Activated CD4-positive, alpha-beta T cell treated with anti-CD3 and anti-CD28 coated beads, Interleukin-2, amount 50 U/mL, for 48 hours (primary cell): Measurements from ENCODE around the gene ATG101.

ENCODE experiments used
- DNase-seq, 2 experiments: peaks; one replicate each; pipeline ENCODE4 v3.0.0-alpha.2; 2020

ATG101 gene, protein sequence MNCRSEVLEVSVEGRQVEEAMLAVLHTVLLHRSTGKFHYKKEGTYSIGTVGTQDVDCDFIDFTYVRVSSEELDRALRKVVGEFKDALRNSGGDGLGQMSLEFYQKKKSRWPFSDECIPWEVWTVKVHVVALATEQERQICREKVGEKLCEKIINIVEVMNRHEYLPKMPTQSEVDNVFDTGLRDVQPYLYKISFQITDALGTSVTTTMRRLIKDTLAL

DNA sequence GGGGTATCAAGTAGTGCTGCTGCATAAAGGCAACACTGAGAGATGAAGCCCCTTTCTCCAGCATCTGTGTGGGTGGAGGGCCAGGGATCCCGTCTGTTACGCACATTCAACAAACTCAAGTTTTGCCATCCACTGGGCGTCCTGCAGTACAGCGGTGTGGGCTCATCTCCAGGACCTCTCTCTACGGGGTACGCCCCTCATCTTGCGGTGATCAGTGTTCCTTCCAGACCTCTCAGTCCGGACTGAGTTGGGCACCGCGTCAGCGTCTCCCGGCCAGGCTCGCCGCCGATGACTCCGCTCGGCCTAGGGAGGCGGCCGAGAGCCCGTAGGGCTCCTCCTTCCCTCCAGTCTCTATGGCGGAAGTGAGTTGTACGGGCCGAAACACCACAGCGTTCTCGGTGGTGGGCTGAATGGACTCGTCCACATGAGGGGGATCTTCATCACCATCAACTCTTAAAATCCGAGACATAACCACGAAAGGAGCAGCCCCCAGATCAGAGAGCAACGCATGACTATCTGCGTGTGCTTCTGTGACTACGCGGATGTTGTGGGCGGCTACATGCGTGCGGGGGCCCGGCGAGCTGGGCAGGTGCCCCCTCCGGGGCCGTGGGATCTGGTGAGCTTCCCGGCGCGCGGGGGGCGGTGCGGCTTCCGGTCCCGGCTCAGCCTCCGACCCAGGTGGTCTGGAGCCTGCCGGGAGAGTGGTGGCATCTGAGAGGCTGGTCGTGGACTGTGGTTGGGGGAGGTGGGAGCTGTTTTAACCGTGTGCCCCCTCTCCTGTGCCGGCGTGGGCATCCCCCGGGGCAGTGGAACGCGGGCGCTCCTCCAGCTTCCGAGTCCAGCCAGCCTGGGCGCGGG is at the start of gene ATG101:
ATG101 (plus strand) TSS at position 652 of the 858 bp plus-strand sequence. CDS start 3,673 bp downstream, outside the sequence.
- peak; percentile 83 to 88 for DNase-seq

DNA sequence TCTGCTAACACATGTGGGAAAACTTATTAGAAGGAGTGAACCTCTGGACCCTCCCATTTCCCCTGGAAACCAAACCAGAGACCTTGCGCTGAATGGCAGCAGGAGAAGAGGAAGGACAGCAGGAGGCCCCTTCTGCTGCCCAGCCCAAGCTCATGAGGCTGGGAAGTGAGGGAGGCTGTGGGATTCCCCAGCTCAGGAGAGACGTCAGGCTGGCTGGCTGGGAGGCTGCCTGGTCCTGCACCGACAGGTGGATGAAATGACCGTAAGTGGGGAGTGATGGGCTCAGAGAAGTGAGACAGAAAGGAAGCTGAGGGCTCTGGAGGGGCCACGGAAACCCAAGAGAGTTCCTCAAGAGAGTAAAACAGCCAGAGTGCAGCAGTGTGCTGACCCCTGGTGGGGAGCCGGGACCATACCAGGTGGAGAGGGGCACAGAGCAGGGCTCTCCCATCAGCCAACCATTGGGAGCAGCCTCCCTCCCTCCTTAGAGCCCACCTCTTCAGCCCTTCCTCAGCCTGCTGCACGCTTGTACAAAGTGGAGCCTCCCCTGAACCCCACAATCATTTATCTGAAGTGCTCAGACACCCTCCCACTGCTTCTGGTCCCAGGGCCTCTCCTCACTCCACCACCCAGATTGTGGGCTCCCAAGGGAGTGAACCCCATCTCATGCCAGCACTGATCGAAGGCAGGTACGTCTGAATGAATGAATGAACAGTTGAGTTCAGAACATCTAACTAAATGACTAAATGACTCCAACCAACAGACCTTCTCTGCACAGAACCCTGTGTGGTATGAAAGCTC is 49.0 kb upstream of the ATG101 start:
- peak; percentile 59 to 70 for DNase-seq

DNA sequence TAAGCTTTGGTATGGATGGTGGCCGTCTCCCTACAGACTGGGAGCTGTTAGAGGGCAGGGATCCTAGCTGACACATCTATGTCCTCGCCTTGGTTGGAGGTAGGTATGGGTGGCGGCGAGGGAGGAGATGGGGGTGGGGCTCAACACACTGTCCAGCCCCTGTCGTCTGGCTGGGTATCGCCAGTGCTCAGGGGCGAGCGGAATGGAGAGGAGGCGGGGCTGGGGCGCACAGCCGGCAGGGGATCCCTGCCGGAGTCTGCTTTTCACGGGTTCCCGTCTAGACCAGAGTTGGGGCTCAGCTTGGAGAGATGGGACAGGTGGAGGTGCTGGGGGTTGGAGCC is 47.0 kb upstream of the ATG101 start:
- peak; percentile 46 to 52 for DNase-seq

DNA sequence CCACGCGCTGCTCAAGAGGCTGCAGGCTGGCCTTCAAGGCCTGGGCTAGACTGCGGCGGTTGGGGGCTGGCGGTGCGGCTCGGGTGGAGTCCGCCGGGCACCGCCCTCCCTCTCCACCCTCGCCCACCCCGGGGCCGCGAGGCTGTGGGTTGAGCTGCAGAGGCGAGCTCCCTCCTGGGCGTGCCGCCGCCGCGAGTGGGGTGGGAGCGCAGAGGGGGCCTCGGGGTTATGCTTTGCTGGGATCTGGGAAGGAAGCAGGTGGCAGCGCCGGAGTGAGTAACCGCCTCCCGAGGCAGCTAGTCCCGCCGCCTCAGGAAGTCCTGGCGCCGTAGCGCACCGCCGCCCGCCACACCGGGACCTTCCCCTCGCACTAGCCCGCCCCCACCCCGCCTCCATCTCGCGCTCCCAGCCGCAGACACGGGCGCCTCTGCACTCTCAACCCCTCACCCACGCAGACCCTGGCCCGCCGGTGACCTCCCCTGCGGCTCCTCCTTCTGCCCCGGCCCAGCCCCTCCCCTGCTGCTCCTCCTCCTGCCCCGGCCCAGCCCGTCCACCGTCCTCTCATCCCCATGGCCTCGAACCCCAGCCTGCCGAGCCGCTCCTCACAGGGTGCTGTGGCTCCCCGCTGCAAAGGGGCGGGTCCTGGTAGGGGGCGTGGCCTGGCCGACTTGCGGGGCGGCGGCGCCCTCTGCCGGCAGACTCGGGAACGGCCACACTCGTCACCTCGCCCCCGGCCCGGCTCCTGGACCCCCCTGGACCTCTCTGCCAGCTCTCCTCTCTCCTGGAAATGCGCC is 46.4 kb upstream of the ATG101 start:
- DNase-seq: peak; percentile 97 to 98

DNA sequence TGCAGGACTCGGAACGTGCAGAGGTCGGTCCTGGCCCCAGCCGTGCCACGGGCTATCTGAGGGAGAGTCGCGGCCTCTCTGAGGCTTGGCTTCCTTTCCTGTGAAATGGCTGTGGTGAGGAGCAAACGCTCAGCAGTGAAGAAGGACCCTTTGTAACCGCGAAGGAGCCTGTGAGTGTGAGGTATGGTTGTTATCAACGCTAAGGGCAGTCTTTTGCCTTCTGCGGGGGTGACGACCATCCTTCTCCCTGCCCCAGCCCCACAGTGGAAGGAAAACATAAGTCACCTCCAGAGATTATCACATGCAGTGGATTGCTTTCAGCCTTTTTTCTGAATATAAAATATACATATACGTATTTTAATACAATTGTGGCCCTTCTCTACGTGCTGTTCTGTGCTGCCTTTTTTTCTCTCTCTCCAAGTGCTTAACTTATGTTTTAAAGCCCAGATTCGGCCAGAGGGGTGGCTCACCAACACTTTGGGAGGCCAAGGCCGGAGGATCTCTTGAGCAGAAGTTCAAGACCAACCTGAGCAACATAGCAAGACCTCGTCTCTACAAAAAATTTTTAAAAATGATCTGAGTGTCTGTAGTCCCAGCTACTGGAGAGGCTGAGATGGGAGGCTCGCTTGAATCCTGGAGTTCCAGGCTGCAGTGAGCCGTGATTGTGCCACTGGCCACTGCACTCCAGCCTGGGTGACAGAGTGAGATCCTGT is 45.6 kb upstream of the ATG101 start:
- DNase-seq: no peak

DNA sequence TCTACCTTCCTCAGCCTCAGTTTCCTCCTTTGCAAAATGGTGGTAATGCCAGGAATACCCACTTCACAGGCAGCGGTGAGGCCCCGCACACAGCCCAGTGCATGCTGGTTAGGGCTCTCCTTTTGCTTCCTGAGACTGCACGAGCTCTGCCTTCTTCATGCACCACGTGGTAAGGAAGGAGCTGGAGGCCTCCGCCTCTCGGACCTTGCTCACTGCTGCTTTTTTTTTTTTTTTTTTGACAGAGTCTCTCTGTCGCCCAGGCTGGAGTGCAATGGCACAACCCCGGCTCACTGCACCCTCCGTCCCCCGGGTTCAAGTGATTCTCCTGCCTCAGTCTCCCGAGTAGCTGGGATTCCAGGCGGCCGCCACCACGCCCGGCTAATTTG is 44.9 kb upstream of the ATG101 start:
- DNase-seq: peak; percentile 64 to 73

DNA sequence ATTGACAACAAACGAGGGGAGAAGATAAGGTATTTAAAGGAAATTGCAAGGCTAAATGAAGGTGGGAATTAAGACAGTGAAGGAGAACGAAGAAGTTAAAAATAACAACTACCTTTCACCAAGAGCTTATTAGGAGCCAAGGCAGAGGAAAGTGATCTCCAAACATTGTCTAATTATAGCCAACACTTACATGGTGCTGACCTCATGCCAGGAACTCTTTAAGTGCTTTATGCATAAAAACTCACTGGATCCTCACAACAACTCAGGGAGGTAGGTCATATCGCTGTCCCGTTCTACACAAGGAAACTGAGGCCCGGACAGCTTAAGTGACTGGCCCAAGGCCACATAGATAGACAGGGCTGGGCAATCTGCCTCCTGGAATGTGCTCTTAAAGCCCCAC is 43.5 kb upstream of the ATG101 start:
- DNase-seq: no peak

DNA sequence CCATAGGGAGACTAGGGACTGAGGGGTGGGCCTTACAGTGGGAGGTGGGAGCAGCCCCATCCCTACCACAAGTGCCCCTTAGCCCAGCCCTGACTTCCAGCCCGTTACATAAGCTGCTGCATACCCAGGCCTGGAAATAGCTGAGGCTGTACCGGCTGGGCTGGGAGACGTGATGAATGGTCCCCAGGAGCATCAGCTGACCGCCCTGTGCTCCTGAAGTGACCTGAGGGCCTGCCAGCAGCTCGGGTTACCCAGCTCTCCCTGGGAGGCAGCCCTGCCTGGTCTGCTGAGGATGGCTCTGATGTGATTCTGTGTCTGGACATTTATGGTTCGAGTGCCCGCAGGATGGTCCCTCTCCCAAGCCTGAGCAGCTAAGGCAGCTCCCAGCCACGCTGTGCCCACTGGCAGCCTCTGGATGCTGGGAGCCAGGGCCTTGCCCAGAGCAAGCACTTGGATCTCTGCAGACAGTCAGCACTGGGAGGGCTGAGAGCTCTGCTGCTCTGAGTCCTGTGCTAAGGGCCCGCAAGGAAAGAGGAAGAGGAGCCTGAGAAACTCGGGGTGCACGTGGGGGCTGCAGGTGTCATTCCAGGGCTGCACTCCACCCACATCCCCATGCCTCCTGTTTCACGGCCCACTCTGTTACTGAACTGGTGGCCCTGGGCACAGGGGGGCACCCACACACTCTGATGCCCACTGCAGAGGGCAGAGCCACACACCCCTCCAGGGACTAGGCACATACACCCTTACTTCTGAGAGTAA is 42.5 kb upstream of the ATG101 start:
- no peak for DNase-seq

DNA sequence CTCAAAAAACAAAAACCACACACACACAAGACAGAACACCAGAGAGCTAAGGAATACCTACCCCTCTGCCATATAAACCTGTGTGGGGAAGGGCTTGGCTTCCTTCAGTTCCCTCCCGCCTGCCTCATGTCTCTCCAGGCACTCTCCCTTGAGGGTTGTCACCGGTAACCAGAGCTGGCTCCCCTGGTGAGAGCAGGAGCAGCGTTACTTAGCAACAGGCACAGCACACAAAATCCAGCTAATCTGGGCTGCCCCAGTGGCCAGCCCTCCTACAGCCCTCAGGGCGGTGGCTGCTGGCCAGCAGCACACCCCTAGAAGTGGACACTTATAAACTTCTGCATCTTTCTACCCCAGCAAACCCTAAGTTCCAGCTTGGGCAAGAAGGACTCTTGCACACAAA is 40.1 kb upstream of the ATG101 start:
- no peak for DNase-seq

DNA sequence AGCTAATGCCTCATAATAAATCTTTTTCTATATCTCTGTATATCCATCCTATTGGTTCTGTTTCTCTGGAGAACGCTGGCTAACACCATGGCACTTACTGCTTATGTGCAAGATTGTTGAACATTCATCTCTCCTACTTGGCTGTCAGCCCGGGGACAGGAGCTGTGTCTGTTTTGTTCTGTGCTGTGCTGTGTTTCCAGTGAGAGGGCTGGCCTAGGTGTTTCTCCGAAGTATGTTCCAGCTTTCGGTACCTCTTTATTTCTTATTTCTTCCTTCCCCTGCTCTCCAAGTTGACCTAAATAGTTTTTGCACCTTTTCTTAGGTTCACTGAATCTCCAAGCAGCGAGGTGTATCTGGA is 37.4 kb upstream of the ATG101 start:
- DNase-seq: no peak

DNA sequence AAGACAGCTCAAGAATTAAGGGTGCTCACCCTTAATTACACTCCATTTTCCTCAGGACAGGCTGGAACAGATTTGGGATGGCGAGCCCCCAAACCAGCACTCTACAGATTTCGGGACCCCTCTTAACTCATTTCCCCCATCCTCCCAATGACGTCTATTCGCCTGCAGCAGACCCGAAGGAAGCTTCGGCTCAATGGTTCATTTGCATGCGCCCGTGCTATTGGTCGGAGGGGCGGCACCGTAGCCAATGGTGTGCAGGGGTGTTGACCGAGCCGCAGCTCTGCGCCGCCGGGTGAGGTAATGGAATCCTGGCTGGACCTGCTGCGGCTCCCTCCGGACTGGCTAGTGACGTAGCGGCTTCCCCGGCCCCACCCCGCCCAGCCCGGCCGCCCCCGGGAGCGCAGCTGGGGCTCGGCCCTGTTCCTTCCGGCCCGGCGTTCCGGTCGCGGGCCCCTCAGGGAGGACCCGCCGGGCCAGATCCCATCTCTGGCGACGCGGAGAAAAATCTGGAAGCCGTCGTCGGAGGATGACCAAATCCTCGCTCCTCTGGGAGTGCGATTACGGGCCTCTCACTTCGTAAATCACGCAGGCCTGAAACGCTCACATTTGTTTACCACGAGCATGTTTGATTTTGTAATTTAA is 36.9 kb upstream of the ATG101 start:
- DNase-seq: peak; percentile 91 to 93

DNA sequence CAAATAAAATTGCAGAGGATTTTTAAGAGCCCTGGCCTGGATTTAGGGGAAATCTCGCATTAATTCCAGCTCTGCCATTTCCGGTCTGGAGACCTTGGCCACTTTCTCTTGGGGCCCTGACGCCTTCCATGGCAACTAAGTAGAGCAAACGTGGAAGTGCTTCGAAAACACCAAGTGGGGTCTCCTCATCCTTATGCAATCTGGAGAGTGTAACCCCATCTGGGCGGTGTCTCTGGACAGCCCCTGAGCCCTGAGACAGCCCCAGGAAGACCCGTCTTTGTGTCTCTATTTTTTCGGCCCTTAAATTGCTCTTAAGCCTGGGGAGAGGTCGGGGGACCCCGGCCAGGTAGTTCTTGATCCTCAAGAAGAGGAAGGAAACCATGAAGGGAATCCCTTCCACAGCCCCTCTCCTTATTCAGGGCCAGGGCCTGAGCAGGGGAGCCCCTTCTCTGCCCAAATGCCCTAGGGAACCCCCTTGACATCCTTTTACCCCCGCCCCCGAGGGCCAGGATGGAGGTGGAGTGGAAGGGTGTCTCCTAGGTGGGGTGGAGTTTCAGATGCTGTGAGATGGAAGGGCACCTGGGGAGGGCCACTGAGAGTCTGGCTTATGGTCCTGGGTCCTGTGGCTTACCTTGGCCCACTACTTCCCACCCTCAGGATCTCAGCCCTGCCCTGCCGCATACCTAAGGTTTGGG is 36.2 kb upstream of the ATG101 start:
- DNase-seq: no peak

DNA sequence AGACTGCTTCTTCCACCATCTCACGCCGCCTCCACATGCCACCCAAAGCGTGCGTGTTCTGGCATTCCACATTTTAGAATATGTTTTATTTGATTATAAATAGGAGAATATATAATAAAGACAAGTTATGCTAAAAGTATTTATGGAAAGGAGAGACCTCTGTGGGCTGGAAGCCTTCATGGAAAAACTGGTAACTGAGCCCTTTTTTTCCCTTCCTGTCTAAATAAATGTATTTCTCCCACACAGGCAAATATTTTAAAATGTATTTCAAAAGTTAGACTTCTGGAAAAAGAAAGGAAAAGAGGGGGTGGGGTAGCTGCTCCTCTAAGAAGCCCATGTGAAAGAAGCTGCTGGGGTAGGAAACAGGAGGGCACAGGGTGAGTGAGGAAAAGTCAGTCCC is 34.6 kb upstream of the ATG101 start:
- DNase-seq: no peak

DNA sequence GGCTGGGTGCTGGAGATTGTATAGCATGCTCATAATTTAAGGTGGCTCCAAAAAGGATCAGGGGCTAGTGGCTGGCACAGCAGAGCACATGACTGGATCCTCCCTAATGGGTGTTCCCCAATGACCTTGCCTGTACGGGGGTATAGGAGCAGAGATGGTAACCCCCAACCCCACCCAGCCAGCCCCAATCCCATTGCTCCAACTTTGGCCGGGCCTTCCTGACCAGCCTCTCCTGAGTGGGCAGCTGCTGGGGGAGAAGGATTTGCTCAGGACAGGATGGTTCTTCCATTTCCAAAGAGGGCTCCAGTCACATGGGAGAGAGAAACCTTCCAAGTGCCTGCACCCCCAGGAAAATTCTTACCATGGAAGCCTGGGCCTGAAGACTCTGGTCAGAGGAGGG is 33.9 kb upstream of the ATG101 start:
- no peak for DNase-seq

DNA sequence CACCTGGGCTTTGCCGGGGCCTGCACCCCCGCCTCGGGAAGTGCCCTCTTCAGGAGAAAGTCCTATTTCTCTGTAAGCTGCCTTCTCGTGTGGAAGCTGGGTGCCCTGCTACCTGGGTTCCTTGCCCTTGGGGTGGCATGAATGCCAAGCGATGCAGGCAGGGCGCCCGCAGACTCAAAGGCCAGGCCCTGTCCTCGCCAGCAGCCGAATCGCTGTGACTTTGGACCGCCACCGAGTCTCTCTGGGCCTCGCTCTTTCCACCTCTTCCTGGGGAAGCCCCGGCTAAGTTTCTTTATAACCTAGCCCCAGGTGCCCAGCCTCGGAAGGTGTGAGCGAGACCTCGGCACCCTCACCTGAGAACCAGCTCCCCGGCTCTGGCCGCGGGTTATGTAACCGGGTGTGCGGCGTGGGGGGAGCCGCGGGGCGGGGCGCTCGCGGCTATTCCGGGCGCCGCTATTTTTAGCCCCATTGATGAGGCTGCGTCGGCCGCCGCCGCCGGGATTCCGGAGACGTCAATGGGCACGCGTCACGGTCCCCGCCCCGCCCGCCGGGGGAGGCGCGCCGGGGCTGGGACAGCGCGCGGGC is 33.1 kb upstream of the ATG101 start:
- peak; percentile 73 to 80 for DNase-seq

DNA sequence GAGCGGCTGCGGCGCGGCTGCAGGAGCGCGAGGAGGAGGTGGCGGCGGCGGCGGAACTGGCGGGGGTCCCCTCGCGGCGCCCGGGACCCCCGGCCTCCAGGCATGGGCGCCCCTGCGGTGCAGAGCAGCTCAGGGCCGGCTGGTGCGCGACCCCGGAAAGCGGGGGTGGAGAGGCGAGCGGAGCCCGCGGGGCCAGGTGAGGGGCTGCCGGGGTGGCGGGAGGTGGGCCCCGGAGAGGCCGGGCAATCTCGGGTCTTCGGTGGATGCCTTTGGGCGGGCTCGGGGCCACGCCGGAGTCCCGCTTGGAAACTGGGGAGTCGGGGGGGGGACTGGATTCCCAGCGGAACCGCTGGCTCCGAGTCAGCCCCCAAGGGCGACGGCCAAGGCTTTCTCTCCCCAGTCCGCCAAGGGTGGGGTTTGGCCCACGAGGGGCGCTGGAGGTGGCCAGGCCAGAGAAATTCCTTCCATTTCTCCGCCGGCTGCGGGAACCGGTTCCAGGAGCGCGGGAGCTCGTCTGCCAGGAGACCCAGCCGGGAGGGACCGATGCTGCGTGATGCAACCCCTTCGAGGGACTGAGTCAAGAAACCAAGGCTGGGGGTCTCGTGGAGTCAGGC is 32.4 kb upstream of the ATG101 start:
- DNase-seq: no peak

DNA sequence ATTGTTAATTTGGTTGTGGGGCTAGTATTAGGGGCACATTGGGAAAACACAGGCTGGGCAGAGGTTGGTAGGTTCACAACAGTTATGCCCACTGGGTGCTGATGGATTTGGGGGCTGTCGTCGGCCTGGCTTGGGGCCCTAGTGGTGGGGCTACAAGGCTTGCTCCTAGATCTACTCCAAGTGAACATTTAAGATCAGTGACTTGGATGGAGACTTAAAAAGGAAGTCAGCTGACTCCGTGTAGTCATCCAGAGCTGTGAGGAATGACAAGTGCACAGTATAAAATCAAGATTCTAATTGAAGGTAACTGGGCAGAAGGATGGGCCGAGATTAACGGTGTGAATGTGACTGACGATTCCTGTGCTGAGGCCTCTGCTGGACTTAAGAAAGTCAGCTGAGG is 31.3 kb upstream of the ATG101 start:
- DNase-seq: no peak

DNA sequence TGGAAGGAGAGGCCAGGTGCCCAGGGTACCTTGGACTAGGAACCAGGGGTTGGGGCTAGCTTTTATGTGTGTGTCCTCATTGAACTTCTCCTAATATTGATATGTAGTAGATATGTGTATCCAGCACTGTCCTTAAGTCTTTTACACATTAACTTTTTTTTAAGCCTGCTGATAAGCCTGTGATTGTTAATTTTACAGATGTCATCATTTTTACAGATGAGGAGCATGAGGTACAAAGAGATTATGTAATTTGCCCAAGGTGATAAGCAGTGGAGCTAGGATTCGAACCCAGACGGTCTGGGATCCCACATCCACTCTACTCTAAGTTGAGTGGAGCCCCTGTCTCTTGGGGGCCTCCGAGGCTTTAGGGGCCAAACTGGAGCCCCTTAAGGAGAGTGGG is 28.7 kb upstream of the ATG101 start:
- DNase-seq: no peak

DNA sequence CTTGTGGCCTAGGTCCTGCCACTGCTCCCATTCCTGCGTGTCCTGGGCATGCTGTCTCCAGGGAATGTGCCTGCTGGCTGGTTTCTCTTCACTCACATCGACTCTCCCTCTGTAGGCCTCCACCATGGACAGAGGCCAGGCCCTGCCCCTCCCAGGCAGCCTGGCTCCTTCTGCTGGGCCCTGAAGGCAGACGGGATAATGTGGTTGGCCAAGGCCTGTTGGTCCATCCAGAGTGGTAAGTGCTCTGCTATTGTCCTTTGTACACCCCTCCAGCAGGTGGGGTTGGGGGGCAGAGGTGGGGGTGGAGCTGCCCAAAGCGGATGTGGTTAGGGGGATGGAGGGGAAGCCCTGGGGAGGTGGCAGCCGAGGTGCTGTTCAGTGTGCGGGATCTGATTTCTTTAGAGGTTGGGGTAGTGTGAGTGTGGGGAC is 28.1 kb upstream of the ATG101 start:
- DNase-seq: no peak
